GM10248 (cell line): ENCODE measurements around the gene HOXB9.

Experiments
- CTCF ChIA-PET: fragments of 300-600 bp; sonication (Branson Sonifier 250); formaldehyde crosslinking; extraction: SDS; loops from one replicate; lab custom pipeline; 2021; ENCODE audit warnings: antibody characterized with exemption; lab: Yijun Ruan, JAX
- POLR2A ChIA-PET: fragments of 350-650 bp; sonication (Branson Sonifier 250); formaldehyde crosslinking; extraction: SDS; loops from one replicate; lab custom pipeline; 2020; ENCODE audit warnings: antibody characterized with exemption; lab: Yijun Ruan, JAX
- DNase-seq: peaks from one replicate; pipeline ENCODE4 v3.0.0; 2012; ENCODE audit errors: extremely low spot score
- TF ChIP-seq, protein P1 (sequence below): IDR thresholded peaks from 2 replicates; pipeline ENCODE4 v1.5.1; 2012; ENCODE audit warnings: mild to moderate bottlenecking, low read depth; ENCODE audit errors: extremely low read depth, missing control alignments, control extremely low read depth

HOXB9 gene

DNA sequence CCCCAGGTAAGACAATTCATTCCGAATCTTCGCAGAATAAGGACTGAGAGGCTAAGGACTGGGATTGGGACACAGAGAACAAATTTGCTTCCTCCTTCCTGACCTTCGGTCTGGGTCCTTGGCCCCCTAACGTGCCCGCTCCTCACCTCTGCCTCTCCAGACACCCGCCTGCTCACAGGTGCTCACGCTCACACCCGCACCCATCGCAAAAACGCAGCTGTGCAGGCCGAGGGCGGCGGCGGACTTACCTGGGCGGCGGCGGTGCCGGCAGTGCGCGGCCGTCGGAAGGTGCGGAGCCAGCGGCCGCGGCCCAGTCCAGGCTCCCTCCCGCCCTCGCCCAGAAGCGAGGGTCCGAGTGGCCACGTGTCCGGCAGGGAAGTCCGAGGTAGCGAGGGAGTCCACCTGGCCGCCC is 7.1 kb upstream of the HOXB9 start:
- TF ChIP-seq, protein P1, sequence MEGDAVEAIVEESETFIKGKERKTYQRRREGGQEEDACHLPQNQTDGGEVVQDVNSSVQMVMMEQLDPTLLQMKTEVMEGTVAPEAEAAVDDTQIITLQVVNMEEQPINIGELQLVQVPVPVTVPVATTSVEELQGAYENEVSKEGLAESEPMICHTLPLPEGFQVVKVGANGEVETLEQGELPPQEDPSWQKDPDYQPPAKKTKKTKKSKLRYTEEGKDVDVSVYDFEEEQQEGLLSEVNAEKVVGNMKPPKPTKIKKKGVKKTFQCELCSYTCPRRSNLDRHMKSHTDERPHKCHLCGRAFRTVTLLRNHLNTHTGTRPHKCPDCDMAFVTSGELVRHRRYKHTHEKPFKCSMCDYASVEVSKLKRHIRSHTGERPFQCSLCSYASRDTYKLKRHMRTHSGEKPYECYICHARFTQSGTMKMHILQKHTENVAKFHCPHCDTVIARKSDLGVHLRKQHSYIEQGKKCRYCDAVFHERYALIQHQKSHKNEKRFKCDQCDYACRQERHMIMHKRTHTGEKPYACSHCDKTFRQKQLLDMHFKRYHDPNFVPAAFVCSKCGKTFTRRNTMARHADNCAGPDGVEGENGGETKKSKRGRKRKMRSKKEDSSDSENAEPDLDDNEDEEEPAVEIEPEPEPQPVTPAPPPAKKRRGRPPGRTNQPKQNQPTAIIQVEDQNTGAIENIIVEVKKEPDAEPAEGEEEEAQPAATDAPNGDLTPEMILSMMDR: no peak
- ChIA-PET POLR2A (no interaction called here), CTCF (interaction anchor here (1.5 to 2.0 kb wide), 3 partner anchors 11 to 46 kb away, joined by 6 to 9 read pairs (median 8); no protein-coding TSS in a partner anchor)
- DNase-seq: no peak

DNA sequence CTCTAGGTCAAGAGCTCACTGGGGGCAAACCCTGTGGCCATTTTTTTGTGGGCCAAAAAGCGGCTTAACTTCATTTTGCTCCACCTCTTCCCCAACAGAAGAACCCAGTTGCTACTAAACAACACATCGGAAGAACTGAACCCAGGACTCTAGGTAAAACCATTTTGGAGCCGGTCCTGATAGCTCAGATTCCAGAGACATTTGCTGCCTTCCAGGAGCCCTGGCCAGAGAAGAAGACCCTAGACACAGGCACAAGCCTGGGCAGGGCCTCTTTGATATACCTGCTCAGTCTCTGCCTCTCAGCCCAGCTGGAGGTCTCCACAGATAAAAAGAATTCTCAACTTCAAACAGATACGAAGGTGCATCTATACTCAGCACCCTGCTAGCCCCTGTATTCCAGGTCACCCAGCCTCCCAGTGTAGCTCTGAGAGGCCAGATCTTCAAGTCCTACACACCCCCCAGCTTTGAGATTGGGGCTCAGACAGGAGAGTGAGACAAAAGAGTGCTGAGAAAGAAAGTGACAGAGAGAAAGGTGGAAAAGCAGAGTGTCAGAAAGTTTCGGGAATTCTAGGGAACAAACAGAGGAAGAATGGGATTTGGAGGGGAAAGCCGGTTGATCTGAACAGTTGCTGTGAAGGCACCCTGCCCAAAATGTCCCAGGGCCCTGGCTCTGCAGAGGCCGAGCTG is 6.6 kb upstream of the HOXB9 start:
- no peak for DNase-seq
- ChIA-PET POLR2A (no interaction called here), CTCF (interaction anchor here (1.0 to 2.0 kb wide), 10 partner anchors 10 to 373 kb away, joined by 3 to 9 read pairs (median 4); partner anchors contain the start of gene HOXB5)
- TF ChIP-seq, protein P1: no peak

DNA sequence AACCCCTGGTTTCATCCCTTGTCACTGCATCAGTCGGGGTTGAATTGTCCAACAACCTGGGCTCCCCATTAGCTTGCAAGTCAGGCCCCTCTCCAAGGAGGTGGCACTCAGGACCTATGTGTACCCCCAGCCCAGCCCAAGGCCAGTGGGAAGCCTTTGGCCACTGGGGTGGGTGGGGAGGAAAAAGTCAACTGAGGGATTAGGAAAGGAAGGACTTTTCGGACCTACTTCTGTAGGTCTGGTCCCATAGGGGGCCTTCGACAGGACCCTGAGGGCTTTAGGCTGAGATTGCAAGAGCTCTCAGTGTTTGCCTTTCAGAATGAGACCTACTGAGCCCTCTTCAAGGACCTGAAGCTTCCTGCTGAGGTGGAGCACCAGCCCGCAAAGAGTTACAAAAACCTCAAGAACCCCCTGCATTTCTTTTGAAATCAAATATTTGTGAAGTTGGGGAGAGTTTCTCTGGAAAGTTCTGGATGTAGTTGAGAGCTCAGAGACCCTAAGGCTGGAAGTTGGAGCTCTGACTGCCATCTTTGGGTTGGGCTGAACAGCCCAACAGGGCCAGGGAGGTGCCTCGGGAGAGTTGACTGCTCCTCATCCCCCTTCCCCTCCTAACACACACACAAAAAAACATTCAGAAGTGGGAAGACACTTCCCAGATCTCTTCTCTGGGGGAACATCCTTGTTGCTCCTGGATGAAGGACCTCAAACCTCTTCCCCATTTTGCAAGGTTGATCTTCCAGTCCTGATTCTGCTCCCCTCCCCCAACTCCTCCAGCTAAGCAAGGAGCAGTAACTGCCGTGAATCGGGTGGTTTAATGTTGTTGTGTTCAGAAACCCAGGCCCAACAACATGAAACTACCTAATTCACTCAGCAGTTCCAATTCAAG is 5.8 kb upstream of the HOXB9 start:
- no peak for DNase-seq
- ChIA-PET CTCF (interaction anchor here (1.0 to 2.0 kb wide), 10 partner anchors 10 to 373 kb away, joined by 3 to 9 read pairs (median 4); partner anchors contain the start of gene HOXB5), POLR2A (no interaction called here)
- TF ChIP-seq, protein P1: no peak

DNA sequence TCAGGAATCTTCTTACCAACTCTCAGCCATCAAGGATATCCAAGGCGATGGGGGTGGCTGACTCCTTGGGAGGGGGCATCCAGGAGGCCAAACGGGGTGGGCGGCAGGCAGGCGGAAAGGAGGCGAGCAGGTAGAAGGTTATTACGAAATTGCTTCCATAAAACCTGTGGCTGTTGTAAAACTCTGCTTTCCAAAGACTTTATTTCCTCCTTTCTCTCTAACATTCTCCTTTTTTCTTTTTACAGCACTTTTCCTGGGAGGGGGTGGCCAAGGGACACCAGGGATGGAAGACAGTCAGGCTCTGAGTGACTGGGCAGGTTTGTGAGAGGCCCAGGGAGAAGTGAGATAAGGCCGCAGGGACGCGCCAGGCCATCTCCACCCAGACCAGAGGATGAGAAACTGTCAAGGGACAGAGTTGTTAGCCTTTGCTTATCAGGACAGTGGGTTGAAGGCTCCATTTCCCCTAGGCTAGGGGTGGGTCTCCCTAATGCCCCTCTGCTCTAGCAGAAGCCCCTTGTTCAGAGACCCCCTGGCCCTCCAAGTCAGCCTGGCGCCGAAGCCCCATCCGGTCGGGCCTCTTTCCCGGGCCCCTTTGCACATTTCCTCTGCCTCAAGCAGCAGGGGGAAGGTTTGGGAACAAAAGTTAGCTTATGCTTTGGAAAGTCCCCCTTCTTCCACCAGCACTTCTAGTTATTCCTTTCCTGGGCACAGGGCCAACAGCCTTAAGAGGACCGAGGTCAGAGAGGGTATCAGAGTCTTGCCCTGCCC is 5.0 kb upstream of the HOXB9 start:
- ChIA-PET CTCF (interaction anchor here (1.6 kb wide), 2 partner anchors 32 to 248 kb away, joined by 3 to 6 read pairs; no protein-coding TSS in a partner anchor), POLR2A (no interaction called here)

DNA sequence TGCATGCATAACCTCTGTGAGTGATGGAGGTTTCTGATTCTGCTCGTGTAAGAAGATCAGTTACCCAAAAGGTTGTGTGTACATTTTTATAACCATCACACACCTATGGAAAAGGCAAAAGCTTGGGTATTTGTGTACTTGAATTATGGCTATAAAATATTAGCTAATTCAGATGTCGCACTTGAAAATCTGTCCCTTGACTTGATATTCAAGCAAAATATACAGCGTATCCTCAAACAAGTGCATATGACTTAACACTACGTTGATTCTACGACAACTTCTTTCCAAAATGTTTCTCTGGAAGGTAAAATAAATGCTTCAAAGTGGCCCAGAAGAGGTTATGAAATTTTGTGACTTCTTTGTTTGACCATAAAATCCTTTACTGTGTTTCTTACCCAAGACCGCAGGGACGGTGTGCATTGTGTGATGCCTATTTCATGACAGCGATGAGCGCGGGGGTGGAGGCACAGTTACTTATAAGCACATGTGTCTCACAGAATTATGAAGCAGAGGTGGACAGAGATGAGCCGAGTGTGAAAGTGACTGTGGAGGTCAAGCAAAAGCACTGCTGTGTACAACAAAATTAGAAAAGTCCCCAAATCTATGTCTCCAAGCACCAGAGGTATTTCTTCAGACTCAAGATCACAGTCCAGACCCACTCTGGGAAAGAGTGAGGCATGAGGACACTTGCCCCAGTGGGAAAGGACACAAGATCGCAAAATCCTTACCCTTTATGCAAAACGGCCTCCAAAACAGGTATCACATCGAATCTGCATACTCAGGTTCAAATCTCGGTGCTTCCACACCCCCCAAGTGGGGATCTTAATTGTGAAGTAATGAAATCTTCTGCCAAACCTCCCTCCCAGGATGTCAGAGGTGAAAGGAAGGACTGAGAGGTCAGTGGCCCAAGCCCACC is 4.1 kb upstream of the HOXB9 start:
- ChIA-PET CTCF (interaction anchor here (1.6 to 2.4 kb wide), 4 partner anchors 10 to 174 kb away, joined by 4 to 16 read pairs (median 5); no protein-coding TSS in a partner anchor), POLR2A (no interaction called here)
- DNase-seq: no peak
- TF ChIP-seq, protein P1: no peak

More for the DNA sequence above, 5.0 kb upstream of the HOXB9 start:
- DNase-seq: no peak
- TF ChIP-seq, protein P1: no peak
